GM12801 (cell line): ENCODE measurements around the gene REEP3.

ENCODE experiments used
- CTCF ChIP-seq: IDR thresholded peaks from one replicate; pipeline ENCODE4 v1.5.1; 2011; ENCODE audit warnings: control low read depth; ENCODE audit not compliant: insufficient read length; ENCODE audit errors: extremely low read depth

The REEP3 gene

DNA sequence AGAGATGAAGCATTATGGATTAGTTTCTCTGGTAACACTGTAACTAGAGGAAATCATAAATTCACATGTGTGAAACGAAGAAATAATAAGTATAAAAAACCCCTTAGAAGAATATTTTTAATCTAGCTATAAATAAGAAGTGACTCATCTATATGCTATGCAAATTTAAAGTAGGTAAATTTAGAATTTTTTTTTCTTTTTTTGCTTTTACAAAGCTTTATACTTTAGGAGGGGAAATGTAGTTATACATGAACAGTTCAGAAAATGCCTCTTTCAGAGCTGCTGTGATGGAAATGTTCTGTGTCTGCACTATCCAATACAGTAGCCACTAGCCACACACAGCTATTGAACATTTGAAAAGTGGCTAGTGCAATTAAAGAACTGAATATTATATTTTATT is 87.3 kb downstream of the REEP3 start:
- no peak for TF ChIP-seq CTCF

DNA sequence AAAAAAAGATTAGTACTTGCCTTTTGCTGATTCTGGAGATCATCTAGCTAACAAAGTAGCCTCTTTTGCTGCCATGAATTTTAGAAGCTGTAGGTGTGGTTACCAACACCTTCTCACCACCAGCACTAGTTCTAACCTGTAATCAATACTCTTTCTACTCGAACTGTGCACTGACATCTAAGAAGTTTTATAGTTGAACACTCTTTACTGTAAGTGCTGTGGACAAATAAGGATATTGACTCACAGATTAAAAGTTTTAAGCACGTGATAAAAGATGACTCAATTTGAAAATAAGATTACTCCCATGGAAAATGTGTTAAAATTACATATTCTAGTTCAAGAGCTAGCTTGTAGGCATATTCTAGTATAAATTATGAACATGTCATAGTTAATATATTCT is 89.9 kb downstream of the REEP3 start:
- TF ChIP-seq CTCF = no peak

- no peak for TF ChIP-seq CTCF
Measured at GRCh38 chr10:63614371-63614891, 93.2 kb downstream of the REEP3 start.

DNA sequence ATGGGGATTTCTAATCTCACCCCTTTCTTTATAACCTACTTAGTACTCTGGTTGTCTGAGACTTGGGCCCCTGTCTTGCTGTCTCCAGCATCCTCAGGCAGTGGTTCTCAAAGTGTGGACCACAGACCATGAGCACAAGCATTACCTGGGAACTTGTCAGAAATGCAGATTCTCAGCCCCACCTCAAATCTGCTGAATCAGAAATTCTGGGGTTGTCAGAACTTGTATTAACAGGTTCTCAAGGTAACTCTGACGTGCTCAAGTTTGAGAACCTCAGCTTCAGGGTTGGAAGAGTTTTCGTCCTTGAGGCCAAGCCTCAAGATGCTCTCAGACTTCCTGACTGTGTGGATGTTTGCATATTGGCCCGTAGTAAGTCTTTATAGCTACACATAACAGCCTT is 97.4 kb downstream of the REEP3 start:
- no peak for TF ChIP-seq CTCF

GRCh38 chr10:63619426-63619825 is 98.2 kb downstream of the REEP3 start:
- TF ChIP-seq CTCF = no peak

DNA sequence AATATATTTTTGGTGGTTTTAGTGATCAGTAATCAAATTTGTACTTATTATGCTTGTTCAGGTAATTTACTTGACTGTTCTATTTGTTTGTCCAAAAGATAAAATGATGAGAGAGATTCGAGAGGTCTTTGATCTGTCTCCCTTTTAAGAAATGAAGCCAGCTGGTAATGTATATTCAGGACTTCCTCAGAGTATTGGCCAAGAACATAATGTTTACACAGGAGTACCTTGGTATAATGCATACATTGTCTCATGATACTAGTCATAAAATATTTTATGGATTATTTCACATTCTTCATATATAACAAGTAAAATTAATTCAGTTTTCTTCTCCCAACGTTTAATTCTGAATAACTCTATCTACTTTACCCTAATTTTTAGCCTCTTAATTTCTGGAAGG is 100.9 kb downstream of the REEP3 start:
- no peak for TF ChIP-seq CTCF

DNA sequence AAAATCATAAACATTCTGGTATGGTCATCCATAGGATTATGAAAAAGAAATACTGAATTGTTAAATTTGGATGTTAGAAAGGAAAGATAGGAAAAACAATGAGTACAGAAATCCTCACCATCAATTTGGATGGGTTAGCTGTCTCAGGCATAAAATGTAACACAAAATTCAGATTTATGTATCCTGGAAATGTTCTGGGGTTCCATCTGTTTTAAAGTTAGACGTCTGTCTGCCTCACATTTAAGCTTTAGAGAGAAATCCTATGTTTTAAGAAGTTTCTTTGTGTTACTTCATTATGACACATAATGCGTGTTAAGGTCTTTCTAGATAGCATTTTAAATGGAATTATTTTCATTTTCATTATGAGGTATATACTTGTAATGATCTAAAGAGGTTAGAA is 103.5 kb downstream of the REEP3 start:
- TF ChIP-seq CTCF = no peak

- no peak for TF ChIP-seq CTCF
Measured at GRCh38 chr10:63627396-63627795, 106.2 kb downstream of the REEP3 start.
